Transverse colon (tissue), 4 donors: ENCODE data around the gene ARHGAP32. TPM values are rescaled to one million over a fixed set of nuclear protein-coding genes. Genes with fewer than 3 reads are reported as not detected.

Experiments used
- DNase-seq: peaks from one replicate; pipeline ENCODE4 v3.0.0-alpha.2; 2019
- H3K27ac ChIP-seq, 4 donors: fragments of 200-600 bp; sonication (generic); 2 replicates each; pipeline ENCODE4 v1.5.1; 2016 to 2018; ENCODE audit warnings: inconsistent platforms in 4 of 4
- H3K27me3 ChIP-seq: fragments of 200-600 bp; sonication (generic); 2 replicates; pipeline ENCODE4 v1.5.1; 2017; ENCODE audit warnings: inconsistent platforms
- H3K36me3 ChIP-seq, 4 donors: fragments of 200-600 bp; sonication (generic); 2 replicates each; pipeline ENCODE4 v1.5.1; 2017 to 2019; ENCODE audit warnings: inconsistent platforms in 4 of 4
- H3K4me1 ChIP-seq, 4 donors: fragments of 200-600 bp; sonication (generic); 2 replicates each; pipeline ENCODE4 v1.5.1; 2017 to 2020; ENCODE audit warnings: inconsistent platforms in 4 of 4
- H3K4me3 ChIP-seq, 4 donors: fragments of 200-600 bp; sonication (generic); 1 replicate in 1 of 4; 2 replicates in 3 of 4; pipeline versions ENCODE4 v1.5.1 to v1.6.1; 2017 to 2019; ENCODE audit warnings: inconsistent platforms in 4 of 4
- H3K9me3 ChIP-seq, 2 donors: fragments of 200-600 bp; sonication (generic); 2 replicates each; pipeline ENCODE4 v1.5.1; 2017 to 2019; ENCODE audit warnings: inconsistent platforms in 2 of 2
- CTCF ChIP-seq, 5 experiments: fragments of 200-600 bp in 3 of 5; fragments of 450-650 bp in 2 of 5; sonication (generic) in 3 of 5; IDR thresholded peaks; 1 replicate in 2 of 5; 2 replicates in 3 of 5; pipeline ENCODE4 v1.5.1; 2016 to 2017; ENCODE audit warnings: antibody characterized with exemption in 5 of 5, inconsistent platforms in 3 of 5, mild to moderate bottlenecking in 2 of 5, moderate library complexity in 1 of 5
- EP300 ChIP-seq: sonication (generic); formaldehyde crosslinking; IDR thresholded peaks from one replicate; pipeline ENCODE4 v1.6.1; 2017; ENCODE audit warnings: antibody characterized with exemption, low read depth
- POLR2A ChIP-seq: fragments of 450-650 bp; IDR thresholded peaks from one replicate; pipeline ENCODE4 v1.6.1; 2016; ENCODE audit warnings: antibody characterized with exemption, mild to moderate bottlenecking, moderate library complexity
- POLR2AphosphoS5 ChIP-seq, 3 donors: sonication (generic); formaldehyde crosslinking; IDR thresholded peaks; one replicate each; pipeline ENCODE4 v1.6.1; 2016; ENCODE audit warnings: antibody characterized with exemption in 3 of 3
- whole genome bisulfite sequencing, 2 donors: methylation state at CpG; one replicate each; pipeline ENCODE4 v1.1.5; 2018; ENCODE audit warnings: low coverage in 1 of 2; 5-methylcytosine and 5-hydroxymethylcytosine counted together
- in situ Hi-C, 4 donors: fragments of 200-750 bp; cut with MboI; loops; one replicate each; pipeline versions ENCODE4 v1.15.0 to v1.15.1; 2017; ENCODE audit warnings: low sequenced_read_pairs in 3 of 4, low pct_ligation_motif_present in 1 of 4, low pct_unique_long_range_greater_than_20kb in 1 of 4
- intact Hi-C: fragments of 100-400 bp; cut with DNase I; formaldehyde crosslinking; loops from one replicate; pipeline ENCODE4 v1.15.1; 2023; ENCODE audit warnings: low total_unique reads
- total RNA-seq, 4 donors: library from RNA; depleted of rRNA; stranded (reverse); fragments of >200 nt; gene quantifications; one replicate each; pipeline ENCODE4 v1.1.0, GENCODE V29; 2016

The ARHGAP32 gene
- total RNA-seq, 4 donors from 2014 or later = 66.9 to 86.9 (median 74.8) TPM

GRCh38 chr11:129119036-129119435 lies 73.1 kb downstream of the ARHGAP32 start:
- in situ Hi-C loops = loop anchor here in 3 of 4 donors (10.0 to 25.0 kb wide), 3 partner anchors 206 to 618 kb away; no protein-coding TSS in a partner anchor
- no peaks in the 10 kb centered on the region for H3K36me3 ChIP-seq
- 75 to 76% methylated on average over 2 of the region's 2 CpGs for WGBS, 2 donors

GRCh38 chr11:129117595-129118350 lies 74.4 kb downstream of the ARHGAP32 start:
- WGBS, 2 donors = 30 to 35% methylated on average over 6 of the region's 6 CpGs
- Histone ChIP-seq H3K27me3 (no peaks in the 10 kb centered on the region), H3K9me3 (no peaks in the 10 kb centered on the region), H3K36me3 (no peaks in the 10 kb centered on the region), H3K4me3 (no peak overlapping the region), H3K27ac (no peak overlapping the region), H3K4me1 (peaks cover 0 to 11% (median 6%) of the 10 kb centered on the region in 4 donors)
- TF ChIP-seq CTCF (IDR thresholded peaks at IDR 0.05) = peak; percentile 79 to 91 (median 82)
- no peak for TF ChIP-seq EP300
- no peak for TF ChIP-seq POLR2A
- in situ Hi-C loops = loop anchor here in 3 of 4 donors (10.0 to 25.0 kb wide), 3 partner anchors 207 to 620 kb away; no protein-coding TSS in a partner anchor
- DNase-seq = peak; percentile 20
- intact Hi-C loops = loop anchor here (5.0 kb wide), 1 partner anchor 215 kb away; no protein-coding TSS in a partner anchor

More at GRCh38 chr11:129119036-129119435, 73.1 kb downstream of the ARHGAP32 start:
- Histone ChIP-seq H3K4me3 (no peak overlapping the region), H3K27me3 (no peaks in the 10 kb centered on the region), H3K27ac (no peak overlapping the region), H3K9me3 (no peaks in the 10 kb centered on the region), H3K4me1 (peaks cover 0 to 11% (median 1%) of the 10 kb centered on the region in 4 donors)
- DNase-seq = no peak
- TF ChIP-seq POLR2AphosphoS5 (IDR thresholded peaks at IDR 0.05) = no peak
- no peak for TF ChIP-seq EP300
- no peak for TF ChIP-seq POLR2A
- no peak for TF ChIP-seq CTCF (IDR thresholded peaks at IDR 0.05)
- intact Hi-C loops = loop anchor here (5.0 kb wide), 1 partner anchor 213 kb away; no protein-coding TSS in a partner anchor

- intact Hi-C loops = loop anchor here (5.0 kb wide), 1 partner anchor 216 kb away; no protein-coding TSS in a partner anchor
- in situ Hi-C loops = loop anchor here in 3 of 4 donors (10.0 to 25.0 kb wide), 3 partner anchors 209 to 621 kb away; no protein-coding TSS in a partner anchor
- 19 to 21% methylated on average over 2 of the region's 2 CpGs for WGBS, 2 donors
- no peaks in the 10 kb centered on the region for H3K27me3 ChIP-seq
- H3K4me3 ChIP-seq = no peak overlapping the region
- peaks cover 0 to 11% (median 6%) of the 10 kb centered on the region in 4 donors for H3K4me1 ChIP-seq
- H3K36me3 ChIP-seq = no peaks in the 10 kb centered on the region
- no peak overlapping the region for H3K27ac ChIP-seq
- DNase-seq = no peak
- H3K9me3 ChIP-seq = no peaks in the 10 kb centered on the region
- no peak for TF ChIP-seq CTCF (IDR thresholded peaks at IDR 0.05)
- no peak for TF ChIP-seq EP300
- no peak for TF ChIP-seq POLR2A
- TF ChIP-seq POLR2AphosphoS5 (IDR thresholded peaks at IDR 0.05) = no peak
Observed at GRCh38 chr11:129115652-129116586, 76.2 kb downstream of the ARHGAP32 start.
